NCI-H526 (cell line): ENCODE results near the gene TWNK.

ENCODE experiments used
- DNase-seq, 2 experiments: peaks; one replicate each; lab custom pipeline; 2025; lab: John Stamatoyannopoulos, UW

The TWNK gene

GRCh38 chr10:101011517-101012423 is 24.4 kb downstream of the TWNK start:
- DNase-seq = no peak

- DNase-seq = peak; percentile 86 to 90
These were observed 25.4 kb downstream of the TWNK start for GRCh38 chr10:101012525-101013364.

- DNase-seq = no peak
These were observed 26.1 kb downstream of the TWNK start for GRCh38 chr10:101013365-101013825.

- DNase-seq = peak in 1 of 2 experiments; percentile 78
These were observed 27.0 kb downstream of the TWNK start for GRCh38 chr10:101014230-101014884.

GRCh38 chr10:101014966-101015581 is 27.7 kb downstream of the TWNK start:
- DNase-seq = no peak

GRCh38 chr10:101015582-101015973 is 28.2 kb downstream of the TWNK start:
- no peak for DNase-seq

- no peak for DNase-seq
These were observed 29.5 kb downstream of the TWNK start for GRCh38 chr10:101016814-101017213.

GRCh38 chr10:101018118-101018599 is 30.8 kb downstream of the TWNK start:
- no peak for DNase-seq

- peak; percentile 45 to 87 for DNase-seq
These were observed 31.5 kb downstream of the TWNK start for GRCh38 chr10:101018600-101019439.

- no peak for DNase-seq
These were observed 32.0 kb downstream of the TWNK start for GRCh38 chr10:101019440-101019703.

- DNase-seq = no peak
These were observed 33.2 kb downstream of the TWNK start for GRCh38 chr10:101020427-101021075.

GRCh38 chr10:101021239-101021638 is 33.9 kb downstream of the TWNK start:
- DNase-seq = no peak

GRCh38 chr10:101021692-101022251 is 34.4 kb downstream of the TWNK start:
- DNase-seq = no peak

GRCh38 chr10:101022967-101023705 is 35.8 kb downstream of the TWNK start:
- no peak for DNase-seq

- no peak for DNase-seq
These were observed 39.9 kb downstream of the TWNK start for GRCh38 chr10:101027106-101027720.

GRCh38 chr10:101028446-101029337 is 41.3 kb downstream of the TWNK start:
- DNase-seq = no peak

- peak in 1 of 2 experiments; percentile 22 for DNase-seq
These were observed 42.4 kb downstream of the TWNK start for GRCh38 chr10:101029520-101030295.
